Vagina (tissue), 2 donors: Measurements from ENCODE around the gene DACT1. TPM values are rescaled to one million over a fixed set of nuclear protein-coding genes. Genes with fewer than 3 reads are reported as not detected.

Experiments used
- DNase-seq, 2 donors: peaks; one replicate each; pipeline ENCODE4 v3.0.0-alpha.2; 2017; ENCODE audit errors: extremely low spot score in 2 of 2
- H3K27ac ChIP-seq: fragments of 200-600 bp; sonication (generic); one replicate; pipeline ENCODE4 v1.5.1; 2019
- H3K27me3 ChIP-seq: fragments of 200-600 bp; sonication (generic); one replicate; pipeline ENCODE4 v1.5.1; 2019
- H3K36me3 ChIP-seq, 2 donors: fragments of 200-600 bp; sonication (generic); one replicate each; pipeline ENCODE4 v1.5.1; 2017 to 2019
- H3K4me1 ChIP-seq: fragments of 200-600 bp; sonication (generic); one replicate; pipeline ENCODE4 v1.5.1; 2019
- H3K4me3 ChIP-seq, 2 donors: fragments of 200-600 bp; sonication (generic); 1 replicate in 1 of 2; 2 replicates in 1 of 2; pipeline ENCODE4 v1.5.1; 2016 to 2019
- H3K9me3 ChIP-seq: fragments of 200-600 bp; sonication (generic); one replicate; pipeline ENCODE4 v1.5.1; 2019
- POLR2A ChIP-seq, 2 donors: fragments of 450-650 bp; IDR thresholded peaks; one replicate each; pipeline ENCODE4 v1.6.1; 2017; ENCODE audit warnings: antibody characterized with exemption in 2 of 2, mild to moderate bottlenecking in 2 of 2, moderate library complexity in 2 of 2
- POLR2AphosphoS5 ChIP-seq, 2 donors: sonication (generic); formaldehyde crosslinking; IDR thresholded peaks; one replicate each; pipeline ENCODE4 v1.9.0; 2017; ENCODE audit warnings: antibody characterized with exemption in 2 of 2, mild to moderate bottlenecking in 2 of 2, low read depth in 1 of 2; ENCODE audit not compliant: insufficient read depth in 1 of 2
- intact Hi-C: fragments of 100-400 bp; cut with DNase I; formaldehyde crosslinking; loops from one replicate; pipeline ENCODE4 v1.15.1; 2023
- total RNA-seq: library from RNA; depleted of rRNA; stranded (reverse); fragments of >200 nt; gene quantifications from one replicate; pipeline ENCODE4 v1.2.3, GENCODE V29; 2016
- TF ChIP-seq, protein P1 (sequence below), 3 experiments: fragments of 450-650 bp in 2 of 3; fragments of 200-600 bp in 1 of 3; sonication (generic) in 1 of 3; IDR thresholded peaks; one replicate each; pipeline ENCODE4 v1.5.1; 2017 to 2019; ENCODE audit warnings: antibody characterized with exemption in 3 of 3, mild to moderate bottlenecking in 2 of 3, moderate library complexity in 2 of 3

Gene DACT1
- total RNA-seq, 1 donor from 2014 or later = 9.8 TPM

DNA sequence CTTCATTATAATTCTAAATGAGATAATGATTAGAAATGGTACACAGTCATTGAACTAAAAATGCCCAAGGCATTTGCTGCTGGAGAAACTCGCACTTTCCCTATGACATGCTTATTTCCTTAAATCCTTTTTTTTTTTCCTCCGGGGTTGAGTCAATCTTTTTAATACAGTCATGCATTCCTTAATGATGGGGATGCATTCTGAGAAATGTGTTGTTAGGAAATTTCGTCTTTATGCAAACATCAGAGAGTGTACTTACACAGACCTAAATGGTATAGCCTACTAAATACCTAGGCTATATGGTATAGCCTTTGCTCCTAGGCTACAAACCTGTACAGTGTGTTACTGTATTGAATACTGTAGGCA, 29.8 kb upstream of the DACT1 start:
- Histone ChIP-seq H3K9me3 (no peaks in the 10 kb centered on the region), H3K36me3 (no peaks in the 10 kb centered on the region), H3K4me1 (no peaks in the 10 kb centered on the region), H3K4me3 (no peak overlapping the region), H3K27ac (no peak overlapping the region), H3K27me3 (no peaks in the 10 kb centered on the region)
- TF ChIP-seq POLR2A (IDR thresholded peaks at IDR 0.05) (no peak), POLR2AphosphoS5 (IDR thresholded peaks at IDR 0.05; ENCODE audit: insufficient read depth in 1 of 2, low read depth in 1 of 2) (no peak)
- TF ChIP-seq, protein P1, sequence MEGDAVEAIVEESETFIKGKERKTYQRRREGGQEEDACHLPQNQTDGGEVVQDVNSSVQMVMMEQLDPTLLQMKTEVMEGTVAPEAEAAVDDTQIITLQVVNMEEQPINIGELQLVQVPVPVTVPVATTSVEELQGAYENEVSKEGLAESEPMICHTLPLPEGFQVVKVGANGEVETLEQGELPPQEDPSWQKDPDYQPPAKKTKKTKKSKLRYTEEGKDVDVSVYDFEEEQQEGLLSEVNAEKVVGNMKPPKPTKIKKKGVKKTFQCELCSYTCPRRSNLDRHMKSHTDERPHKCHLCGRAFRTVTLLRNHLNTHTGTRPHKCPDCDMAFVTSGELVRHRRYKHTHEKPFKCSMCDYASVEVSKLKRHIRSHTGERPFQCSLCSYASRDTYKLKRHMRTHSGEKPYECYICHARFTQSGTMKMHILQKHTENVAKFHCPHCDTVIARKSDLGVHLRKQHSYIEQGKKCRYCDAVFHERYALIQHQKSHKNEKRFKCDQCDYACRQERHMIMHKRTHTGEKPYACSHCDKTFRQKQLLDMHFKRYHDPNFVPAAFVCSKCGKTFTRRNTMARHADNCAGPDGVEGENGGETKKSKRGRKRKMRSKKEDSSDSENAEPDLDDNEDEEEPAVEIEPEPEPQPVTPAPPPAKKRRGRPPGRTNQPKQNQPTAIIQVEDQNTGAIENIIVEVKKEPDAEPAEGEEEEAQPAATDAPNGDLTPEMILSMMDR (IDR thresholded peaks at IDR 0.05) = no peak
- DNase-seq = no peak
- intact Hi-C loops = no loop called here

DNA sequence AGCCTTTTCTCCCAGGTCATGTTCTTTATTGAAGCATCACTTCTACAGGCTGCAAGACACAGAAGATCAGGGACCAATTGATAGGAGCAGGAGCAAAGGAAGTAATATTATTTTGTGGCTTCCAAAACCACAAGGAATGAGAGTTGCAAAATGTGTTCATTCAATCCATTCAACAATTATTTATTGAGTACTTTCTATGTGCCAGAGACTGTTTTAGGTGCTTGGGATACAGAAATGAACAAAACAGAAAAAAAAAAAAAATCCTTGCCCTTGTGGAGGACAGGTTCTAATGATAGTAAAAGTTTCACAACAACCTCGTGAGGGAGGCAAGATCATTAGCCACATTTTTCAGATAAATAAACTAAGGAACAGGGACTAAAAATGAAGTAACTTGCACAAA, 20.1 kb upstream of the DACT1 start:
- TF ChIP-seq, protein P1 (IDR thresholded peaks at IDR 0.05) = no peak
- TF ChIP-seq POLR2AphosphoS5 (IDR thresholded peaks at IDR 0.05; ENCODE audit: insufficient read depth in 1 of 2, low read depth in 1 of 2) = no peak
- TF ChIP-seq POLR2A (IDR thresholded peaks at IDR 0.05) = no peak
- Histone ChIP-seq H3K4me1 (no peaks in the 10 kb centered on the region), H3K27ac (no peak overlapping the region), H3K27me3 (no peaks in the 10 kb centered on the region), H3K4me3 (no peak overlapping the region), H3K9me3 (no peaks in the 10 kb centered on the region), H3K36me3 (no peaks in the 10 kb centered on the region)
- intact Hi-C loops = no loop called here
- DNase-seq = no peak

GRCh38 chr14:58620011-58620410, 17.8 kb upstream of the DACT1 start:
- no peak for DNase-seq
- no peaks in the 10 kb centered on the region for H3K27me3 ChIP-seq
- no peak overlapping the region for H3K27ac ChIP-seq
- H3K4me1 ChIP-seq = no peaks in the 10 kb centered on the region
- H3K9me3 ChIP-seq = no peaks in the 10 kb centered on the region
- intact Hi-C loops = no loop called here
- TF ChIP-seq POLR2AphosphoS5 (IDR thresholded peaks at IDR 0.05; ENCODE audit: insufficient read depth in 1 of 2, low read depth in 1 of 2) (no peak), POLR2A (IDR thresholded peaks at IDR 0.05) (no peak)
- TF ChIP-seq, protein P1 (IDR thresholded peaks at IDR 0.05) = no peak
- no peaks in the 10 kb centered on the region for H3K36me3 ChIP-seq
- H3K4me3 ChIP-seq = no peak overlapping the region

DNA sequence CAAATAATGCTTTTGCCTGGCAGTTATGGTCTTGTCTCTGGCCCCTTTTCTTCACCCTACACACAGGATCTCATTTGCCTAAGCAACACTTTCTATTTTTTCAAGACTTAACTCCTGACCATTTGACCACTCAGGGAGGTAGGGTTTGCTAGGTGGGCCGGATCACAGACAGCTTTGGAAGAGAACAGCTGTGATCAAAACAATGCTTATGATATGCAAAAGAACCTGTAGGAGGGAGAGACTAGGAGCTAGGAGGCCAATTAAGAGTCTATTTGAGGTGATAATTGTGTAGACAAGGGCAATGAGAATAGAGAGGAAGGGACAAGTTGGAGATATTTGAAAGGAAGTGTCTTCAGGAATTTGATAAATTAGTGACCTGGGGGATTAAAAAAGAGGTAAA, 12.3 kb upstream of the DACT1 start:
- TF ChIP-seq POLR2A (IDR thresholded peaks at IDR 0.05) = no peak
- TF ChIP-seq, protein P1 (IDR thresholded peaks at IDR 0.05) = no peak
- no peak for TF ChIP-seq POLR2AphosphoS5 (IDR thresholded peaks at IDR 0.05; ENCODE audit: insufficient read depth in 1 of 2, low read depth in 1 of 2)
- Histone ChIP-seq H3K4me3 (no peak overlapping the region), H3K9me3 (no peaks in the 10 kb centered on the region), H3K27ac (no peak overlapping the region), H3K27me3 (no peaks in the 10 kb centered on the region), H3K4me1 (no peaks in the 10 kb centered on the region), H3K36me3 (no peaks in the 10 kb centered on the region)
- intact Hi-C loops = no loop called here
- DNase-seq = no peak

GRCh38 chr14:58626431-58626831, 11.3 kb upstream of the DACT1 start:
- no peaks in the 10 kb centered on the region for H3K9me3 ChIP-seq
- TF ChIP-seq, protein P1 (IDR thresholded peaks at IDR 0.05) = no peak
- no peaks in the 10 kb centered on the region for H3K4me1 ChIP-seq
- no peaks in the 10 kb centered on the region for H3K27me3 ChIP-seq
- DNase-seq = no peak
- no peak overlapping the region for H3K27ac ChIP-seq
- intact Hi-C loops = no loop called here
- H3K4me3 ChIP-seq = no peak overlapping the region
- no peaks in the 10 kb centered on the region for H3K36me3 ChIP-seq
